ENCODE data around the gene EFR3B. TPM values are rescaled to one million over a fixed set of nuclear protein-coding genes. Genes with fewer than 3 reads are reported as not detected.

EFR3B gene
- total RNA-seq, 1 donor from 2014 or later = 17.2 TPM

DNA sequence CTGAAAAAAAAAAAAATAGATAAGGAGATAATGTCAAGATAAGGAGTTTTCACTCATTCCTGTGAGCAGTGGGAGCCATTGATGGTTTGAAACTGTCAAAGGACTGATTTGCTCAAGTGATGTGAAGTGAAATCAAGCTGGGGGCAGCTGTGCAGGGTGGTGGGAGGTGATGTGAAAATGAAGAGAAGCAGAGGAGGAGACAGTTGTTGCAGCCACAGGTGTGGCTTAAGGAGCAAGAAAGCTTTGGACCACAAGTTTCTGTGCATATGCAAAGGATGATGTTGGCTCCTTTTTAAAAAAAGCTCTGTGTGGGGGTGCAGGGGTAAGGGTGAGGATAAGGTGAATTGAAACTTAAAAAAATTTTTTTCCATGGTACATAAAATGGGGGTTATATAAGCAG lies 8.3 kb downstream of the EFR3B start:
- no peaks in the 10 kb centered on the region for H3K36me3 ChIP-seq
- H3K9me3 Mint-ChIP-seq = no peaks in the 10 kb centered on the region
- H3K36me3 Mint-ChIP-seq = peaks cover 9% of the 10 kb centered on the region
- H3K4me1 ChIP-seq = no peaks in the 10 kb centered on the region
- no peaks in the 10 kb centered on the region for H3K9me3 ChIP-seq (ENCODE audit: low read depth)
- no peak overlapping the region for H3K27ac Mint-ChIP-seq
- no peak overlapping the region for H3K4me2 ChIP-seq
- no peaks in the 10 kb centered on the region for H3K4me1 Mint-ChIP-seq
- H3K27ac ChIP-seq = no peak overlapping the region
- no peak for TF ChIP-seq CTCF (IDR thresholded peaks at IDR 0.05)
- TF ChIP-seq EZH2phosphoT487 (IDR thresholded peaks at IDR 0.05) = no peak
- no peak for TF ChIP-seq EZH2 (IDR thresholded peaks at IDR 0.05)
- H2AFZ ChIP-seq (replicated peaks) = no peak overlapping the region
- no peak overlapping the region for H3K4me3 Mint-ChIP-seq
- H3K9ac ChIP-seq = no peak overlapping the region
- DNase-seq (ENCODE audit: low spot score) = no peak
- H3K4me3 ChIP-seq = no peak overlapping the region
- peaks cover 25% of the 10 kb centered on the region for H4K20me1 ChIP-seq (ENCODE audit: low read depth)
- peaks cover 9% of the 10 kb centered on the region for H3K27me3 Mint-ChIP-seq (ENCODE audit: insufficient read depth, low read depth)
- peaks cover 49% of the 10 kb centered on the region for H3K79me2 ChIP-seq (ENCODE audit: low read depth)
- H3F3A ChIP-seq (ENCODE audit: low read depth) = no peaks in the 10 kb centered on the region
- H3K27me3 ChIP-seq = no peaks in the 10 kb centered on the region

DNA sequence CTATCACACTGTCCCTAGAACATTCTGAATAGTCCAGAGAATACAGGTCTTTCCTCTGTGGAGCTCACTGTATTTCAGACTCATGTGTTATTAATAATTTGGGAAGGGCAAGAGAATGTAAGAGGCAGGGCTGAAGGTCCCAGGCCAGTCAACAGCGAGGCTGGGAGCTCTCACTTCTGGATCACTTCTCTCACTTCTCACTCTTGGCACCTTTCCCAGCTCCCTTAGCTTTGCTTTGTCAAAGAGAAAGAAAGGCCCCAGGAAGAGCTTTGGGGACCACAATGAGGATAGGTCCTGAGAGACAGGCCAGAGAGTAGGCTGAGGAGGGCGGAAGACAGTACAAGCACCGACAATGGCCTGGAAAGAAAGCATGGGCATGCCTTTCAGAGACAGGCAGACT lies 11.2 kb downstream of the EFR3B start:
- no peak overlapping the region for H3K4me2 ChIP-seq
- no peak overlapping the region for H2AFZ ChIP-seq (replicated peaks)
- peaks cover 6% of the 10 kb centered on the region for H3K27me3 Mint-ChIP-seq (ENCODE audit: insufficient read depth, low read depth)
- no peaks in the 10 kb centered on the region for H3K36me3 ChIP-seq
- peaks cover 3% of the 10 kb centered on the region for H3K36me3 Mint-ChIP-seq
- no peak for DNase-seq (ENCODE audit: low spot score)
- no peak overlapping the region for H3K27ac ChIP-seq
- TF ChIP-seq EZH2 (IDR thresholded peaks at IDR 0.05) (no peak), EZH2phosphoT487 (IDR thresholded peaks at IDR 0.05) (no peak), CTCF (IDR thresholded peaks at IDR 0.05) (no peak)
- H3K27me3 ChIP-seq = no peaks in the 10 kb centered on the region
- H3K4me3 ChIP-seq = no peak overlapping the region
- no peak overlapping the region for H3K4me3 Mint-ChIP-seq
- no peak overlapping the region for H3K9ac ChIP-seq
- no peak overlapping the region for H3K27ac Mint-ChIP-seq
- H3K9me3 Mint-ChIP-seq = no peaks in the 10 kb centered on the region
- H3K79me2 ChIP-seq (ENCODE audit: low read depth) = peaks cover 43% of the 10 kb centered on the region
- H3F3A ChIP-seq (ENCODE audit: low read depth) = no peaks in the 10 kb centered on the region
- peaks cover 36% of the 10 kb centered on the region for H4K20me1 ChIP-seq (ENCODE audit: low read depth)
- no peaks in the 10 kb centered on the region for H3K4me1 ChIP-seq
- peaks cover 23% of the 10 kb centered on the region for H3K4me1 Mint-ChIP-seq
- no peaks in the 10 kb centered on the region for H3K9me3 ChIP-seq (ENCODE audit: low read depth)

- Histone ChIP-seq H3K4me2 (no peak overlapping the region), H3K36me3 (no peaks in the 10 kb centered on the region), H3K9me3 (ENCODE audit: low read depth) (no peaks in the 10 kb centered on the region), H3K4me1 (no peaks in the 10 kb centered on the region), H3K79me2 (ENCODE audit: low read depth) (peaks cover 43% of the 10 kb centered on the region), H2AFZ (replicated peaks) (no peak overlapping the region), H4K20me1 (ENCODE audit: low read depth) (peaks cover 34% of the 10 kb centered on the region), H3K27ac (no peak overlapping the region), H3F3A (ENCODE audit: low read depth) (no peaks in the 10 kb centered on the region), H3K4me3 (no peak overlapping the region), H3K9ac (no peak overlapping the region), H3K27me3 (no peaks in the 10 kb centered on the region)
- no peak for DNase-seq (ENCODE audit: low spot score)
- no peaks in the 10 kb centered on the region for H3K9me3 Mint-ChIP-seq
- no peak for TF ChIP-seq EZH2phosphoT487 (IDR thresholded peaks at IDR 0.05)
- no peak for TF ChIP-seq EZH2 (IDR thresholded peaks at IDR 0.05)
- TF ChIP-seq CTCF (IDR thresholded peaks at IDR 0.05) = no peak
- H3K4me1 Mint-ChIP-seq = peaks cover 23% of the 10 kb centered on the region
- no peak overlapping the region for H3K4me3 Mint-ChIP-seq
- H3K36me3 Mint-ChIP-seq = peaks cover 3% of the 10 kb centered on the region
- no peak overlapping the region for H3K27ac Mint-ChIP-seq
- H3K27me3 Mint-ChIP-seq (ENCODE audit: insufficient read depth, low read depth) = peaks cover 6% of the 10 kb centered on the region
These were observed 12.8 kb downstream of the EFR3B start for GRCh38 chr2:25054720-25055119.

Measured in neural progenitor cell (in vitro differentiated cells).